Gastroesophageal sphincter (tissue), 3 donors: Measurements from ENCODE around the gene RTCA.

ENCODE experiments used
- POLR2A ChIP-seq, 2 donors: fragments of 450-650 bp; IDR thresholded peaks; one replicate each; pipeline ENCODE4 v1.6.1; 2017; ENCODE audit warnings: antibody characterized with exemption in 2 of 2, mild to moderate bottlenecking in 2 of 2, moderate library complexity in 1 of 2
- TF ChIP-seq, protein P1 (sequence below), 4 experiments: fragments of 200-600 bp in 2 of 4; fragments of 450-650 bp in 2 of 4; sonication (generic) in 1 of 4; IDR thresholded peaks; one replicate each; pipeline ENCODE4 v1.5.1; 2017 to 2019; ENCODE audit warnings: antibody characterized with exemption in 4 of 4, mild to moderate bottlenecking in 2 of 4, moderate library complexity in 2 of 4

- TF ChIP-seq, protein P1, sequence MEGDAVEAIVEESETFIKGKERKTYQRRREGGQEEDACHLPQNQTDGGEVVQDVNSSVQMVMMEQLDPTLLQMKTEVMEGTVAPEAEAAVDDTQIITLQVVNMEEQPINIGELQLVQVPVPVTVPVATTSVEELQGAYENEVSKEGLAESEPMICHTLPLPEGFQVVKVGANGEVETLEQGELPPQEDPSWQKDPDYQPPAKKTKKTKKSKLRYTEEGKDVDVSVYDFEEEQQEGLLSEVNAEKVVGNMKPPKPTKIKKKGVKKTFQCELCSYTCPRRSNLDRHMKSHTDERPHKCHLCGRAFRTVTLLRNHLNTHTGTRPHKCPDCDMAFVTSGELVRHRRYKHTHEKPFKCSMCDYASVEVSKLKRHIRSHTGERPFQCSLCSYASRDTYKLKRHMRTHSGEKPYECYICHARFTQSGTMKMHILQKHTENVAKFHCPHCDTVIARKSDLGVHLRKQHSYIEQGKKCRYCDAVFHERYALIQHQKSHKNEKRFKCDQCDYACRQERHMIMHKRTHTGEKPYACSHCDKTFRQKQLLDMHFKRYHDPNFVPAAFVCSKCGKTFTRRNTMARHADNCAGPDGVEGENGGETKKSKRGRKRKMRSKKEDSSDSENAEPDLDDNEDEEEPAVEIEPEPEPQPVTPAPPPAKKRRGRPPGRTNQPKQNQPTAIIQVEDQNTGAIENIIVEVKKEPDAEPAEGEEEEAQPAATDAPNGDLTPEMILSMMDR (IDR thresholded peaks at IDR 0.05) = no peak
- TF ChIP-seq POLR2A (IDR thresholded peaks at IDR 0.05) = no peak
Measured at GRCh38 chr1:100342348-100342747, 76.3 kb downstream of the RTCA start.
